Stimulated activated naive CD4-positive, alpha-beta T cell (primary cell): ENCODE measurements around the gene DLL1.
"Not testable (repeated sequence)": the region's sequence is repeated elsewhere in the genome, so short reads cannot be mapped to it uniquely, and the experiment has no call there.

Experiments
- DNase-seq, 6 experiments: peaks; one replicate each; lab custom pipeline; 2025; lab: John Stamatoyannopoulos, UW

Gene DLL1

DNA sequence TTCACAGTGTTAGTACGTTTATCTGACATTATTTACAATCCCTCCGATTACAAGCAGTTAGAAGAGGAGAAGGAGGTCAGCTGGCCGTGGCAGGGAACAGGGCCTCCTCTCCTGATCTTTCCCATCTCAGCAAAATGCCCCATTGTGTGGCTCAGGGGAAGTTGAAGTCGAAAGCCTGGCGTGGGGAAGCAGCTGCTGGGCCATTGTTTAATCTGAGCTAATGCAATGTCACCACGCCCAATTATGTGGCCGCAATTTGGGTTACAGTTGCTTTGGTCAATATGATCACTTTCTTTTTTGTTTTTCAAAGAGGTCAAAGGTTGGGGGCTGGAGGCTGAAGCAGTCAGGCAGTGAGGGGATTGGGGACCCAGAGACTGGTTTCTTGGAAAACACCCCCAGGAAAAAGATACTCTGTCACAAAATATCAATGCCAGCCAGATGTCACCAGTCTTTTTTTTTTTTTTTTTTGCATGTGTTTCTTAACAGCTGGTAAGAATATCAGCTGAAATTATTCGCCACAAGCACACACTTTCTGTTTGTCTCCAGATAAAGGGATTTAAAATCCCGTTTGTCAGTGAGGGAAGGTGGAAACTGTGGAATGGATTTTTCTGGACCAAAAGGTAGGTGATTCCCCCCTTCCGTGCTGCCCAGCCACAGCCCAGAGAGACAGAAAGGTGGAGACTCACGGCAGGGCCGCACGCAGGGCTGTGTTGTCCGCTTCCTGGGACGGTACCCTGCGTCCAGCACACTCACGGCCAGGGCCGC is 24.6 kb downstream of the DLL1 start:
- no peak for DNase-seq

DNA sequence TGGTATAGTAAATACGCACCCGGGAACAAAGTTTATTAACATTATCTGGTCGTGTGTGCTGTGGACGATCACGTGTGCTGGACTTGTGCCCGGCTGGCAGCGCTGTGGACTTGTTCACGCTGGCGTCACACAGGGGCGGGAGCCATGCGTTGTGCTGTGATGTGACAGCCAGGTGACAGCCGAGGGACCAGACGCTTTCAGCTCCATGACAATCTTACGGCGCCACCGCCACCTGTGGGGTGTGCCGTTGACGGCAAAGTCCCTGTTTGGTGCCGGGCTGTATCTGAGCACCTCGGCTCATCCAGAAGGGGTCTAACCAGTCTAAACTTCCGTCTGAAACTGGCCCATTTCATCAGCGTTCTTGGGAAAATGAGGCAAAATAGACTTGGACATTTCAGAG is 25.2 kb downstream of the DLL1 start:
- no peak for DNase-seq

DNA sequence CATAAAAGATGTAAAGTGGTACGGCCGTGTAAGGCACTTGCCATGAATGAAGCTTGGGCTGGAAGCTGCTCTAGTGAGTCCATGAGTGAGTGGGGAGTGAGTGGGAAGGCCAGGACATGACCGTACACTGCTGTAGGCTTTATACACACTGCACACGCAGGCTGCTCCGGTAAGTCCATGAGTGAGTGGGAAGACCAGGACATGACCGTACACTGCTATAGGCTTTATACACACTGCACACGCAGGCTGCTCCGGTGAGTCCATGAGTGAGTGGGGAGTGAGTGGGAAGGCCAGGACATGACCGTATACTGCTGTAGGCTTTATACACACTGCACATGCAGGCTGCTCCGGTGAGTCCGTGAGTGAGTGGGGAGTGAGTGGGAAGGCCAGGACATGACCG is 26.2 kb downstream of the DLL1 start:
- DNase-seq, result not testable (repeated sequence)

DNA sequence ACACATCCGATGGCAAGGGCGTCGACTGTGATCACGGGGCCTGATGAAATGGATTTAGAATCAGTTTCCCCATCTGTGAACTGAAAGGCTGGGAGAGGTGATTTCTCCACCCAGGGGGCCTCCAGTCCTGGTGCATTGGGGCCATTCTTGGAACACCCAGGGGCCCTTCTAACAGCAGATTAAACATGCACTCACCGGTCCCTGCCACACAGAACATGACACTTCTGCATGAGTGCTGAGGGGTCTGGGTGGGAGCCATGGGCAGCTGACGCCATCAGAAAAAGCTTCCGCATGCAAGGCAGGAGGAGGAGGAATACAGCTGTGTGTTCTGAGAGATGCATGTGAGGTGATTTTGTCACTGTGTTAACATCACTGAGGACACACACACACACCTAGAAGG is 26.8 kb downstream of the DLL1 start:
- DNase-seq, result no peak

DNA sequence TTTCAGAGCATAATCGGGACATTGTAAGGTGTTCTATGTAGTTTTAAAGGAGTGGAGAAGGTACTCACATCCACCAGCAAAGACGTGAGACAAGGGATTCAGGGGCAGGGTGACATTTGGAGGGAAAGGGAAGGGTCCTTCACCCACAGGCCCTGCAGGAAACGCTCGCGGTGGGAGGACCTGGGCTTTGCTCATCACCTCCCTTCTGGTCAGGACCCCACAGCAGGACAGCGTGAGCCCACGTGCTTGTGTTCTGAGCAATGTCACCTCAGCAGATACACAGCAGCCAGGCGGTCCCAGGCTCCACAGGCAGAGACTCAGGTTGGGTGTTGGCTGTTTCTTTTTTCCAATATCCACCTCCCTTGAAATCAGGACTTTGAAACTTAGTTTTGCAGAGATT is 27.5 kb downstream of the DLL1 start:
- DNase-seq, result no peak

DNA sequence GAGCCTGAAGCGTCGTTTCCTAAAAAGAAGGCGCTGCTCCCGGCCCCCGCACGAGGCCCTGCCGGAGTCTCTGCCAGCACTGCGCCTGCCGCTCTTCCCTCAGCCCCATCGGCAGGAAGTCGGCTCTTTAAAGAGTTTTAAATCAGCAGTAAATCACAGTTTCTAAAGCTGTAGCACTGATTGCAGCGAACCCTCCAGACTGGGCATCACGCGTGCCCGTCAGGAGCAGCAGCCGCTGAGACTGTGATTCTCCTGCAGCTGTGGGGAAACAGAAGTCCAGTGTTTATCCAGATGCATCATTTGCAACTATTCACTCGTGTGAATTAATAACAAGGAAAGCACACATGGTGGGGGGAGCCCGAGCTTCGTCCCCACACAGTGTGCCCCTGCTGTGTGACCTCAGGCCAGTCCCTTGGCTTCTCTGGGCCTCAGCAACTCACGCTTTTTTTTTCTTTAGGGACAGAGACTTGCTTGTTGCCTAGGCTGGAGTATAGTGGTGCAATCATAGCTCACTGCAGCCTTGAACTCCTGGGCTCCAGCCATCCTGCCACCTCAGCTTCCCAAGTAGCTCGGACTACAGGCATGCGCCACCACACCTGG is 28.3 kb downstream of the DLL1 start:
- no peak for DNase-seq

DNA sequence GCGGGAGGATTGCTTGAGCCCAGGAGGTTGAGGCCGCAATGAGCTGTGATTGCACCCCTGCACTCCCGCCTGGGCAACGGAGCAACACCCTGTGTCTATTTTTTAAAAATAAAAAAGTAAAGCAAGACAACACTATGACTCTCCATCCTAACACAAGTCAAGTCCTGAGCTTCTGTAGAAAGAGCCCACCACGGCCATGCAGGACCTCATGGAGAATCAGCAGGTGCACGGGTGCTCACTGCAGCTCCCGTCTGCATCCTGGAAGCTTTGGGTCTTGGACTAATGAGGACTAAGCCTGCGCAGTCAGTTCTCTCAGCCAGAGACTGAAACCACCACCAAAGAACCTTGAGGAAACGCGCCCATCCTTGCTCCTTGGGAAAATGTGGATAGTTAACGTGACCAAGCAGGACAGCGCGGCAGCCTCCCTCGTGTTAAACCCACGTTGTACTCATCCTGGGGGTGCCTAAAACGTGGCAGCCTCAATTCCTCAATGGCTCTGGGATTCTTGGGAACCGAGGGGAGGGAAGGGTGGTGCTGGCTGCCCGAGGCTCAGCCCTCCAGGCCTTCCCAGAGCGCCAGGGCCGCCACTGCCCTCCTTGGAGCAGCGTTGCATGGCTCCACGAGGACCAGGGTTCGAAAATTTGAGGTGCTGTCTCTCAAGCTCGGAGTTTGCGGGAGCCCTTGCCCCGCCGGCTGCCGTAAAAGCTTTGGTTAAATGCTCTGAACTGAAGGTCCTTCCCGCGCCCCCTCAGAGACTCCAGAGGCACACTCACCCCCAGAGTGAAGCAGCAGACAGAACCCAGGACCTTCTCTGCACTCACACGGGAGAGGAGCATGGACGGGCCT is 29.0 kb downstream of the DLL1 start:
- no peak for DNase-seq

DNA sequence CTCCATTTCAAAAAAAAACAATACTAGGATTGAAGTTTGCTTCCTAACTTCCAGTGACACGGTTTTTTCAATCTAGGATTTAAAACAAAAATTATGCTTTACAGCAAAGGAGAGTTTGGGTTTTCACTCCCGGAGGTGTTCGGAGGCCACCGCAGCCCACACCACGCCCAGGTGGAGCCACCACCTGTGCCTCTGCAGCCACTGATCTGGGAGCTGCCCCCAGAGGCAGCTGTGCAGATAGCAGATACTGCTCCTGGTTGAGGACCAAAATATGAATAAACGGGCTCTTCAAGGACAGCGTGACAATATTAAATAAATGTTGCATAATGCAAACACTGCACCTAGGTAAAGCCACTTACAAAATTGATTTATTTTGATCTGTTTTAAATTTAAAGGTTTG is 30.2 kb downstream of the DLL1 start:
- no peak for DNase-seq

DNA sequence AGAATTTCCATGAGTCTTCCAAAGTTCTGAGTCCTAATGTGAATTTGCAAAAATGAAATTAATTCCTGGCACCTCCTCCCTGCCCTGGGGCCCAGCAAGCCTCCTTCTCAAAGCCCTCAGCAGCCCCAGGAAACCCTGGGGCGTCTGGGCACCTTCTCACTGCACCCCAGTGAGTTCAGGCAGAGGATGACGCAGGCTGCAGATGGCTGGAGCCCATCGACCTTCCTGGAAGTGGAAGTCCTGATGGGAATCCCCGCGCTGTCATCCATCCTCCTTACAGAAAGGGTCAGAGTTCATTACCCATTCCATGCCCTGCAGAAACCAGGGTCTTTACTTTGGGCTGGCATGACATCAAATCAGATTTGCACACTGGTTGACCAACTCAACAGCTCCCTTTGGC is 31.6 kb downstream of the DLL1 start:
- DNase-seq, result no peak

DNA sequence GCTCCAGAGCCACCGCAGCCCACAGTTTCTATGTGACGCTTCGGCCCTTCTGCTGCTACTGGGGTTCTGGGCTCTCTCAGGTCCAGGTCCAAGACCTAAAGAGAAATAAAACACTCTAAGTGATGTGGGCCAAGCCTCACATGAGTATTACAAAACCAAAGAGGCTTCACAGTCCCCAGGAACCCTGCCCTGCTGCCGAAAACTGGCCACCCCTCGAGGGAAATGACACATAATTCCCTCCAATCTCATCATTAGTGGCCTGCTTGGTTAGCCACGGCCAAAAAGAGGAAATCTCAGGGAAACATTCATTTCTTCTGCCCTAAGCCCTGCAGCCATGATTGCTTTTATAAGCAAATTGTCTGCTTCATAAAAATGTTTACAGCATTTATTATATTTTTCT is 32.5 kb downstream of the DLL1 start:
- no peak for DNase-seq

DNA sequence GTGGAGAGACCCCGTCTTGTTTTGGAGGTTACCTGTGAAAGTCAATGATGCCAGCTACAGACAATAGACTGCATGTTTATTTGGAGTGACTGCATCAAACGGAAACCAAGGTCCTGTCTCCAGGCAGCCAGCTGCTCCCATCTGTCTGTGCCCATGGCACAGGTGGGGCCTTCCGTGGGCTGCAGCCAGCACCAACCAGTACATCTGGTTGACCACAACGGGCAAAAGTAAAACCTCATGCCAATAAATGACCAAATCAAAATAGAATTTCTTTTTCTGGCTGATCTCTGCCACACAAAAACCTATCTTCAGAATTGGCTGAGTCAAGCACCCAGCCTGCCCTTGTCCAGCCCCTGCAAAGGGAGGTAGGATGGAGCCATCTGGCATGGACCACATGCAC is 33.5 kb downstream of the DLL1 start:
- no peak for DNase-seq

DNA sequence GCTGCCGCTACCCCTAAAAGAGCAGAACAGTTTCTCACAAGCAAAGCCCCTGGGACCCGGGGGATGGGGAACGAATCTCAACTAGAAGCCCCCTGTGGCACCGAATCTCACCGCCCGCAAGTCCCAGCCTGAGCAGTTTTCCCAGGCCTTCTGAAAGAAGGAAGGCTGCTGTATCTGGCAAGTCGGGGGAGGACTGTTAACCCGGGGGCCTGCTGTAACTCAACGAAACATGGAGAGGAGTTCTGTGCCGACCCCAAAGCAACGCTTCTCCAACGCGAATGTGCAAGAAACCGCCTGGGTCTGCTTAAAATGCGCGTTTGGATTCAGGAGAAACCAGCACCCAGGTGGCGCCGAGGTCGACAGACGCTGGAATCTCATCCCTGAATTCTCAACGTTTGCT is 34.2 kb downstream of the DLL1 start:
- DNase-seq, result no peak

DNA sequence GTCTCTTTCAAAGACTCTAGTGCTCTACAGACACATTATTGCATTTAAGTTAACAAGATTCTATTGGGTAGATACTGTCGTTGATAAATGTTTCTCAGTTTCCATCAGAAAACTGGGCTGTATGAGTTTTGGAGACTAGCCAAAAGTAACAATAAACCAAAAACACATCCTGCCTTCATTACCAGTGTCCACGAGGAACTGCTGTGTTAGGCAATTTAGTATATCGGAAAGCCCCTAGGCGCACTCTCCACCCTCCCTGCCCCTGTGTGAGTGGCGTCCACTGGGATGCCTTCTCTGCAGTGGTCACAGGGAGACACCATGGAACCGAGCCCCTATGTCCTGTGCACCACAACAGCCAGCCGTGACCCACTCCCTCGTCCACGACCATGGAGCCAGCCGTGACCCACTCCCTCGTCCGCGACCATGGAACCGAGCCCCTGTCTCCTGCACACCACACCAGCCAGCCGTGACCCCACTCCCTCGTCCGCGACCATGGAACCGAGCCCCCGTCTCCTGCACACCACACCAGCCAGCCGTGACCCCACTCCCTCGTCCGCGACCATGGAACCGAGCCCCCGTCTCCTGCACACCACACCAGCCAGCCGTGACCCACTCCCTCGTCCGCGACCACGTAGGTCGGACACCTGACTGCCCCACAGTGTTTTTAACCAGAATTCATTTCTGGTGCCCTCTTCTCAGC is 35.3 kb downstream of the DLL1 start:
- DNase-seq, result no peak

DNA sequence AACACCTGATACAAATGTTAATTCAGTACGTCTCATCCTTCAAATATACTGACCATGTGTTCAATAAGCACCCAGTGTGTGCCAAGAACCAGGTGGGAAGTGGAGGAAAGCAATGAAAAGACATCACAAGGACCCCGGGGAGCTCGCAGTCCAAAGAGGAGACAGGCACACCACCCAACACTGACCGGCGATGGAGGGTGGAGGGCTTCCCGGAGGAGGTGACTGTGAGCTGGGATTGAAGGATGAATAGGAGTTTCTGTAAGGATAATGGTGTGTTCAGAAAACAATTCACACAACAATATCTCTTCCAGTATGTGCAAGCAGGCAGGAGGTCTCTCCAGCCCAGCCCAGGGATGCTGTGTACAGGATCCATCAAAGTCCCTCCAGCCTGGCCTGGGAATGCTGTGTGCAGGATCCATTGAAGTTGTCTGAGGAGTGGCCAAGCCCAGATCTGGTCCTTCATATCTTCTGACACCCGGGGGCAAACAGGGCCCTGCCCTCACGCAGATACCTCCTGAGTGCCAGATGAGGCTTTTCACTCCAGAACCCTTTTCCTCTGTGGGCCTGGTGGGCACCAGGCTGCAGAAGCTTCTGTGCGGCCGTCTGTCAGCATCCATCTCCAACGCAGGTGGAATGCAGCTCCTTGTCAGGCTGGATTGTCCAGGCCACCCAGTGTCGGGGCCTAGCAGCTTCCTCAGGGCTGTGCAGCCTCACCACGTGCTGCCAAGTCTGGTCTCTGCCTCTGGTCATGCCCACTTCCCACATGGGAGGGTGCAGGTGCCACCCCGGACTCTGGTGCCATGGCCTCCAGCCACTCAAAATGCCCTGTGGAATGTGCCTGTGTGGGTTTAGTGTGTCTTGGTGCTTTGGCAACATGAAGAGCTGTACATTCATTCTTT is 36.3 kb downstream of the DLL1 start:
- no peak for DNase-seq

DNA sequence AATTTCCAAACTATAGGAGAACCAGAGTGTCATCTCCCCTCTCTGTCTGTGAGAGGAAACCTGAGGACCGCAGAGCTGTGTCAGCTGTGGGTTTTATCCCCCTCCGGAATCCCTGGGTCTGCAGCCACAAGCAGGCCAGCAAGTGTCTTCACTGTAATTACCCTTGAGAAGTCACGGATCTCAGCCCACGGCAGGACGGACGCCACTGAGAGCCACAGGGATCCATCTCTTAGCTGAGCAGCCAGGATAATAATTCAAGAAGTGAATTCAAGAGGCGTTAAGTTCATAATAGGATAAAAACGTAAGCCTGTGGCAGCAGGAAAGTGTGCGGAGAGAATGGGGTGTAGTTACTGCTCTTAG is 37.0 kb downstream of the DLL1 start:
- no peak for DNase-seq

DNA sequence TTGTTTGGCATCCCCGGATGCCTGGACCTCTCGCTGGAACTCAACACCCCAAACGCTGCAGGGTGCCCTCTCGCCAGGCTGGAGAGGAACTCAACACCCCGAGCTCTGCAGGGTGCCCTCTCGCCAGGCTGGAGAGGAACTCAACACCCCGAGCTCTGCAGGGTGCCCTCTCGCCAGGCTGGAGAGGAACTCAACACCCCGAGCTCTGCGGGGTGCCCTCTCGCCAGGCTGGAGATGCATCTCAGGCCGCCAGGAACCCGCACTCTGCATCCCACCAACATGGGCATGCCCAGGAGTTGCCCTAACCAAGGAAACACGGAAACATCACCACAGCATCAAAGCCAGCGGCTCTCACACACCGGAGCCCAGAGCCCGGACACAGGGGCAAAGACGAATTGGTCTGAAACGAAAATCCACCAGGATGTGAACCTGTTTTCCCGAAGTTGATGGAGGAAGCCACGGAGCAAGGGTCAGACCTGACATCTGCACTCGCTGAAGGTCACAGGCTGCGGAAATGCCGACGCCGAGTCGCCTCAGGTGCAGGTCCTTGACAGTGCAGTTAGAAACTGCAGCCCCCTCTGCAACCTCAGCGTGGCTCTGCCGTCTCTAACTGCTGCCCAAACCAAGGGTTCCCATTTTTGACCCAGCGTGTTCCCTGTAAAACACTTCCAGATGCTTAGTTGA is 37.5 kb downstream of the DLL1 start:
- DNase-seq, result no peak

DNA sequence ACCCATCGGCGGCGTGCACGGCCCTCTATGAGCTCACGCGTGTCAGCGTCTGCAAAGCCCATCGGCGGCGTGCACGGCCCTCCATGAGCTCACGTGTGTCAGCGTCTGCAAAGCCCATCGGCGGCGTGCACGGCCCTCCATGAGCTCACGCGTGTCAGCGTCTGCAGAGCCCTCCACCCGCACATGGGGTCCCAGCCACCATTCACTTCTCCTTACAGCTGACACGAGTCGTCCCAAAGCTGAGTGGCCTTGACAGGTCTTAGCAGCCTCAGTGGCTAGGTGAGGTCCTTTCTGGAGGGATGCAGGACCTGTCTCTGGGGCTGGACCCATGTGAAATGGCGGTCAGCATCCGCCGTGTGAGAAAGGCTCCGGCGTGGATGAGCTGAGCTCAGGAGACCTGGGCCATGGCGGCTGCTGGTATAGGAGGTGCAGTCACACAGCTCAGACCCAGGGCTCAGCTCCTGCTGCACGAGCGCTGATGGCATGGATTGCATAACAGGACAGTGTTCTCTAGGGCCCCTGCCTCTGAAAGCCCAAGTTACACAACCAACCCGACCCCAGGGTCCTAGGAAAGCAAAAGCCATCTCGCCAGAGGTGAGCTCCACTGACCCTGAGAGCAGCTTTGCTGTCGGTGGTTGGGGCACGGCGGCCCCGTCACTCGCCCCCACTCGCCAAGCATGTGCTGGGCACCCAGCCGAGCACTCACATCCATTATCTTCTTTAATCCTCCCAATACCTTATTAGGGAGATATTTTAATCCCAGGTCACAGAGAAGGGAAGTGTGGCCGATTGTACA is 38.9 kb downstream of the DLL1 start:
- DNase-seq, result no peak

DNA sequence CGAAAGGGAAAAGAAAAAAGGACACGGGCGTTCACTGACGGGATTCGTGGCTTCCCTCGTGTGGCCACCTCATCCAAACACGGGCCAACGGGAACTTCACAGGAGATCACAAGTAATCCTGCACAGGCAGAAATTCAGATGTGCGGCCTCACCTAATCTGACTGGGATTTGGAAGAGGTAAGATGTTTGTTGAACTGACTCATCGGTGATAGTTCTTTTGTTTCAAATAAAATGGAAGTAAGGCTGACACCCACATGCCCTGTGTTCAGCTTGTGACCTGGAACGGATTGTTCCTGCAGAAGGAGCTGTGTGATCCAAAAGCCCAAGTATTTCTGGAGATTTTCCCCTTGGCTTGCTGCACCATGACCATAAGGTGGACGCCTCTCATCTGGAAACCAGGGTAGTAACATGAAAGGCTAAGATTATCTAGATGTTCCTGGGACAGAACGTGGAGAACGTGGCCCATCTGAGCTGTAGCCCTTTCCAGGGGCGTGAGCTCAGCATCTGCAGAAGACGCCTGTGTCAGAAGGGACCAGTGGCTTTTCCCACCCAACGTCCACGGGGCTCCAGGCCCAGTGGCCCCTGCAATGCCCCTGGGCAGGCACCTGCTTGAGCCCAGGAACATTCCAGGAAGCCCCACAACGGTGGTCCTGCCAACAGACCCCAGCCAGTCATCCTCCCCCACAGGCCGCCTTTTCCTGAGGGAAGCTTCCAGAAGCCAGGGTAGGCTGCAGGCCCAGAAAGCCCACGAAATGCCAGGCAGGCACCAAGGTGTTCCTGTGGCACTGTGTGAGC is 39.7 kb downstream of the DLL1 start:
- DNase-seq, result no peak

DNA sequence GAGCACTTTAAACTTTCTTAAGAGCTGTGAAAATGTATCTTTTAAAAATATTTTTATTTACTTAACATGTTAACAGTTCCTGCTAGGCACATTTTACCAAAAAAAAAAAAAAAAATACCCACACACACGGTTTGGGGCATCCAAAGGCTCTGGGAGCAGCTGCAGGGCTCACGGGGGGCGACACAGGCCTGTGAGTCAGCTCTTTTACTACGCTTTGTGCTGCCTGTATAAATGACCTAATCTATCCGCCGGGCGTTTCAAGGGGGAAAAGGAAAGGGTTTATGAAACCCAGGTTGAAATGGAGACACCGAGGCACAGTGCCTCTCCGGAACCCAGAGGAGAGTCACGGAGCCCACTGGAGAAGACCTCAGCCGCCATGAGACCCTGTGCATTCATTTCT is 40.4 kb downstream of the DLL1 start:
- no peak for DNase-seq
